Tibial artery (tissue), 4 donors: ENCODE data around the gene WASF2.
"Not testable (repeated sequence)": the region's sequence is repeated elsewhere in the genome, so short reads cannot be mapped to it uniquely, and the experiment has no call there.

Experiments
- DNase-seq, 2 donors: peaks; one replicate each; pipeline ENCODE4 v3.0.0-alpha.2; 2019
- H3K27ac ChIP-seq, 2 donors: fragments of 200-600 bp; sonication (generic) in 1 of 2; 1 replicate in 1 of 2; 2 replicates in 1 of 2; pipeline ENCODE4 v1.5.1; 2018 to 2019; ENCODE audit warnings: mild to moderate bottlenecking in 1 of 2
- H3K27me3 ChIP-seq, 2 donors: fragments of 200-600 bp; sonication (generic) in 1 of 2; one replicate each; pipeline versions ENCODE4 v1.5.1 to v1.6.0; 2016 to 2019
- H3K36me3 ChIP-seq, 3 donors: fragments of 200-600 bp; sonication (generic) in 2 of 3; one replicate each; pipeline ENCODE4 v1.5.1; 2016 to 2019; ENCODE audit warnings: mild to moderate bottlenecking in 2 of 3
- H3K4me1 ChIP-seq, 4 donors: fragments of 200-600 bp; sonication (generic) in 2 of 4; 1 replicate in 3 of 4; 2 replicates in 1 of 4; pipeline ENCODE4 v1.5.1; 2016 to 2019
- H3K4me3 ChIP-seq, 2 donors: fragments of 200-600 bp; sonication (generic) in 1 of 2; 1 replicate in 1 of 2; 2 replicates in 1 of 2; pipeline ENCODE4 v1.5.1; 2018 to 2019; ENCODE audit warnings: mild to moderate bottlenecking in 2 of 2
- H3K9me3 ChIP-seq, 3 donors: fragments of 200-600 bp; sonication (generic) in 1 of 3; one replicate each; pipeline ENCODE4 v1.5.1; 2016 to 2019
- intact Hi-C: fragments of 100-400 bp; cut with DNase I; formaldehyde crosslinking; loops from one replicate; pipeline ENCODE4 v1.15.0; 2023; ENCODE audit warnings: low total_unique reads
- TF ChIP-seq, protein P1 (sequence below), 2 experiments: fragments of 200-600 bp in 1 of 2; fragments of 450-650 bp in 1 of 2; IDR thresholded peaks; one replicate each; pipeline ENCODE4 v1.5.1; 2017 to 2019; ENCODE audit warnings: antibody characterized with exemption in 2 of 2, mild to moderate bottlenecking in 1 of 2, moderate library complexity in 1 of 2

WASF2 gene

DNA sequence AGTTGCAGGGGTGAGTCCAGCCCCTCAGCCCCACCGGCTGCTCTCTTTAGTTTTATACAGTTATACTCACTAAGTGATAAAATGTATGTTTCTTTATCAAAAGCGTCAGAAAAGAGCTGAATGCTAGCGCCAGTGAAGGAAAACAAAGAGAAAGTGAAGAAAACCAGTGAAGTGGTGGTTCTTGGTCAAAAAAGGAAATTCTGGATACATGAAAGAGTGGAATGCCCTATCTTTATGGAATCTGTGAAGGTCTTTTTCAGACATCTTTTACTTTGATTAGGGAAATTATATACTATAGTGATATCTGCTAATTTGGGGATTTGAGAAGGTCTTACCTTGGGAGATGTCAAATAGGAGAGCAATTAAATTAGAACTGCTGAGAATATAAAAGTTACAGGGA is 56.3 kb downstream of the WASF2 start:
- peaks cover 0 to 97% (median 79%) of the 10 kb centered on the region in 4 donors for H3K4me1 ChIP-seq
- TF ChIP-seq, protein P1, sequence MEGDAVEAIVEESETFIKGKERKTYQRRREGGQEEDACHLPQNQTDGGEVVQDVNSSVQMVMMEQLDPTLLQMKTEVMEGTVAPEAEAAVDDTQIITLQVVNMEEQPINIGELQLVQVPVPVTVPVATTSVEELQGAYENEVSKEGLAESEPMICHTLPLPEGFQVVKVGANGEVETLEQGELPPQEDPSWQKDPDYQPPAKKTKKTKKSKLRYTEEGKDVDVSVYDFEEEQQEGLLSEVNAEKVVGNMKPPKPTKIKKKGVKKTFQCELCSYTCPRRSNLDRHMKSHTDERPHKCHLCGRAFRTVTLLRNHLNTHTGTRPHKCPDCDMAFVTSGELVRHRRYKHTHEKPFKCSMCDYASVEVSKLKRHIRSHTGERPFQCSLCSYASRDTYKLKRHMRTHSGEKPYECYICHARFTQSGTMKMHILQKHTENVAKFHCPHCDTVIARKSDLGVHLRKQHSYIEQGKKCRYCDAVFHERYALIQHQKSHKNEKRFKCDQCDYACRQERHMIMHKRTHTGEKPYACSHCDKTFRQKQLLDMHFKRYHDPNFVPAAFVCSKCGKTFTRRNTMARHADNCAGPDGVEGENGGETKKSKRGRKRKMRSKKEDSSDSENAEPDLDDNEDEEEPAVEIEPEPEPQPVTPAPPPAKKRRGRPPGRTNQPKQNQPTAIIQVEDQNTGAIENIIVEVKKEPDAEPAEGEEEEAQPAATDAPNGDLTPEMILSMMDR (IDR thresholded peaks at IDR 0.05): no peak
- no peaks in the 10 kb centered on the region for H3K27me3 ChIP-seq
- H3K27ac ChIP-seq: peak overlapping the region; percentile 61 to 89
- no peaks in the 10 kb centered on the region for H3K9me3 ChIP-seq
- no peaks in the 10 kb centered on the region for H3K36me3 ChIP-seq
- DNase-seq: no peak
- no peak overlapping the region for H3K4me3 ChIP-seq
- intact Hi-C loops: loop anchor here (10.0 kb wide), 1 partner anchor 61 kb away; the partner anchor contains the start of gene WASF2

DNA sequence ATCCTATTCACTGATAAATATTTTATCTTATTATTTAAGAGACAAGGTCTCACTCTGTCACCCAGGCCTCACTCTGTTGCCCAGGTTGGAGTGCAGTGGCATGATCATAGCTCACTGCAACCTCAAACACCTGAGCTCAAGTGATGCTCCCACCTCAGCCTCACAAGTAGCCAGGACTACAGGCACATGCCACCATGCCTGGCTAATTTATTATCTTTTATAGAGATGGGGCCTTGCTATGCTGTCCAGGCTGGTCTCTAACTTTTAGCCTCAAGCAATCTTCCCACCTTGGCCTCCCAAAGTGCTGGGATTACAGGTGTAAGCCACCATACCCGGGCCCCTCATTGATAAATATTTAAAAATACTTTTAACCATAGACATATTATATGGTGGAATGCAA is 57.2 kb downstream of the WASF2 start:
- H3K9me3 ChIP-seq, DNase-seq, H3K36me3 ChIP-seq, H3K4me3 ChIP-seq, H3K27me3 ChIP-seq: not testable (repeated sequence)
- peak overlapping the region; percentile 61 to 89 for H3K27ac ChIP-seq
- intact Hi-C loops: loop anchor here (10.0 kb wide), 1 partner anchor 62 kb away; the partner anchor contains the start of gene WASF2
- peaks cover 0 to 97% (median 81%) of the 10 kb centered on the region in 4 donors for H3K4me1 ChIP-seq

DNA sequence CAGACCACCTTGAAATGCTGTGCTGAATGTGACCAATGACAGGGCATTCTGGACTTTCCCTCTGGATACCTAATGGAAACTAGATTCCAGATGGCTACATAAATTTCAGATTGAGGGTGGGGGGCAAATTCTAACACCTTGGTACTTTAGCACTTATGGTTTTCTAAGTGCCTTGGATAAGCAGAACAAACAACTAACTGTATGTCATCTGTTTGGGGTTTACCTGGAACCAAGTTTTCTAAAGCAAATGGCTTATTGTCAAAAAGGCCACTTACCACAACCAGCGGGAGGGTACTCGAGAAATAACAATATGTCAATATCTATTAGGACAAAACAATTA is 58.4 kb downstream of the WASF2 start:
- Histone ChIP-seq H3K27me3 (no peaks in the 10 kb centered on the region), H3K4me3 (no peak overlapping the region), H3K27ac (peak overlapping the region; percentile 86 to 89), H3K36me3 (peaks cover 0 to 3% (median 2%) of the 10 kb centered on the region in 3 donors), H3K9me3 (no peaks in the 10 kb centered on the region), H3K4me1 (peaks cover 0 to 97% (median 83%) of the 10 kb centered on the region in 4 donors)
- TF ChIP-seq, protein P1 (IDR thresholded peaks at IDR 0.05): no peak
- intact Hi-C loops: loop anchor here (10.0 kb wide), 1 partner anchor 63 kb away; the partner anchor contains the start of gene WASF2
- no peak for DNase-seq

DNA sequence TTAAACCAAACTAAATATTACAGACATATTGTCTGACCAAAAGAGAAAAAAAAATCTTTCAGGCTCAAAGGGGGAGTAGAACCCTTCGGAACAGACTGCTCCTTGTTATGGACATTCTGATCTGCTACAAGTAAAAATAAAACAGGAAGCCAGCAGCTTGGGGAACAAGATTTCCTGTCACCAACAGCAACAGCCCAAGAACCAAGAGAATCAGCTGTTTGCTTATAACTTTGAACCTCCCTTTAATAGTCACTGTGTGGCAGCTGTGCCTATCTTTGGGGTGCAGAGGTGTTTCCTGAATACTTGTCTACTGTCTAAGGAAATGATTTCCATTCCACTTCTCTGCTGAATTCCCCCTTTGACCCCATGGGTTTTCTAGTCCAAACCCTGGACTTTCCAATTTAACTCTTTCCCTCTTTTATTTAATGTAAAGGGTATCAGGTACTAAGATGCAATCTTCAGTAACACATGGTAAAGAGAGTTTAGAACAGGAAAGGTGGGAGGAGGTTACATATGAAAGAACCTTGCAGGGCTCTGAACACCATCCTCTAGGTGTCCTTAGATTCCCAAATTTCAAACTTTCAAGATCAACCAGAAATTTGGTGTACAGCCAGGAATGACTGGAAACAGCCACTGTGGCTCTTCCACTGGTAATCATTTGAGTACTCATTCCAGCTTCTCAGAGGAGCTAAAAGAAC is 58.9 kb downstream of the WASF2 start:
- Histone ChIP-seq H3K4me1 (peaks cover 0 to 97% (median 82%) of the 10 kb centered on the region in 4 donors), H3K9me3 (no peaks in the 10 kb centered on the region), H3K27ac (peak overlapping the region; percentile 86 to 89), H3K4me3 (no peak overlapping the region), H3K27me3 (no peaks in the 10 kb centered on the region), H3K36me3 (peaks cover 0 to 7% (median 6%) of the 10 kb centered on the region in 3 donors)
- intact Hi-C loops: loop anchor here (10.0 kb wide), 1 partner anchor 64 kb away; the partner anchor contains the start of gene WASF2
- TF ChIP-seq, protein P1 (IDR thresholded peaks at IDR 0.05): no peak
- DNase-seq: peak in 1 of 2 donors; percentile 51

DNA sequence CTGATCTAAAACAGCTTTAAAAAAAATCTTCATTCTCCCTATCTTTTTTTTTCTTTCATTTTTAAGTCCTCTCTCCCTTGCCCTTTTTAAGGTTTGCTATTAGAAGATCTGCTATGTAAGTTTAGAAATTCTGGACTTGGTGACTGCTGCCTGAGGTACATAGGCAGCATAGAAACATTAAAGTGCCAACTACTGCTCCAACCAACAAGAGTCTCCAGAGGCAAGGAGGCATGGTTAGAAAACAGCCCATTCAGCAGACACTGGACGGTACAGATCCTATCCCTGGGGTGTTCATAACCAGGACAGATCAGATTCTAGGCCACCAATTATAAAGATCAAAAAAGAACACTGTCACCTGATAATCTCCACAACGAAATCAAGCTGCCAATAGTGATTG is 60.9 kb downstream of the WASF2 start:
- H3K4me3 ChIP-seq: peak overlapping the region; percentile 45 to 51
- H3K9me3 ChIP-seq: no peaks in the 10 kb centered on the region
- intact Hi-C loops: no loop called here
- no peaks in the 10 kb centered on the region for H3K27me3 ChIP-seq
- H3K4me1 ChIP-seq: peaks cover 0 to 97% (median 74%) of the 10 kb centered on the region in 4 donors
- DNase-seq: no peak
- H3K27ac ChIP-seq: peak overlapping the region; percentile 86 to 89
- peaks cover 0 to 16% (median 7%) of the 10 kb centered on the region in 3 donors for H3K36me3 ChIP-seq
- TF ChIP-seq, protein P1 (IDR thresholded peaks at IDR 0.05): no peak

DNA sequence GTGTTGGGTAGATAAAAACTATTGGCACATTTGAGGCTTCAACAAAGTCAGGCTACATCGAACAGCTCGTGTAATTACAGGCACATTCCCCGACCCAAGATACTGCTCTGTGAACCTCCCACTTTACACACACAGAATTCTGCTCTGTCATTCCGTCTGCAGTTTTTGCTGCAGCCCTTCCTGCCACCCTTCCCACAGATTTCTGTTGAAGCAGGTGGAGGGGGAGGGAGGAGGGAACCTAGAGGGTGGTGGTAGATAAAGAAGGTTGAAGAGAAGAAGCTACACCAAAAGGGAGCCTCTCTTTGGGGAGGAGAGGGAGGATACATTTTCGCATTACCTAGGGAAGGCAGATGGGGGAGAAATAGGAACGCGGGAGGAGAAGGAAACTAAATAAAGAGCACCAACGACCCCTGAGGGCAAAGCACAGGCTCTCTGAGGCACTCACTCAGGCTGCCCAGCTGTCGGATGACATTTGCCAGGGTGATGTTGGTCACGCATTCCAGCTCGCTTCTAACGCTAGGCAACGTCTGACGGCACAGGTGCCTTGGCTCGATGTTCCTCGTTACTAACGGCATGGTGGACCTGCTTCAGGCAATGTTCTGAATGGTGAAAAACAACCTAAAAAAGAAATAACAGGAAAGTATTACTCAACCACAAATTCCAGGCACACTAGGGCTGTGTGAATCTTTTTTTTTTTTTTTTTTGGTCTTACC is 61.5 kb downstream of the WASF2 start:
- H3K4me1 ChIP-seq: peaks cover 0 to 97% (median 71%) of the 10 kb centered on the region in 4 donors
- H3K4me3 ChIP-seq: peak overlapping the region; percentile 45 to 51
- intact Hi-C loops: no loop called here
- TF ChIP-seq, protein P1 (IDR thresholded peaks at IDR 0.05): no peak
- no peaks in the 10 kb centered on the region for H3K27me3 ChIP-seq
- peaks cover 0 to 16% (median 7%) of the 10 kb centered on the region in 3 donors for H3K36me3 ChIP-seq
- DNase-seq: peak; percentile 38 to 77
- H3K27ac ChIP-seq: peak overlapping the region; percentile 86 to 89
- H3K9me3 ChIP-seq: no peaks in the 10 kb centered on the region
